Neural progenitor cell (in vitro differentiated cells): ENCODE results near the gene NDUFC2.
"Not testable (repeated sequence)": the region's sequence is repeated elsewhere in the genome, so short reads cannot be mapped to it uniquely, and the experiment has no call there.

Experiments used
- CTCF ChIP-seq: fragments of 200-600 bp; sonication (generic); IDR thresholded peaks from 2 replicates; pipeline ENCODE4 v1.5.1; 2017; ENCODE audit warnings: antibody characterized with exemption, mild to moderate bottlenecking
- EZH2 ChIP-seq: fragments of 200-600 bp; sonication (generic); IDR thresholded peaks from 2 replicates; pipeline ENCODE4 v1.6.1; 2017; ENCODE audit warnings: antibody characterized with exemption, mild to moderate bottlenecking, moderate library complexity
- EZH2phosphoT487 ChIP-seq: fragments of 200-600 bp; sonication (generic); IDR thresholded peaks from 2 replicates; pipeline ENCODE4 v1.6.1; 2017; ENCODE audit warnings: antibody characterized with exemption

- not testable (repeated sequence) for TF ChIP-seq CTCF, EZH2, EZH2phosphoT487
These were observed 4.8 kb upstream of the NDUFC2 start for GRCh38 chr11:78084506-78084905.
